Smooth muscle cell (in vitro differentiated cells): ENCODE measurements around the gene YEATS2. TPM values are rescaled to one million over a fixed set of nuclear protein-coding genes. Genes with fewer than 3 reads are reported as not detected.
"Not testable (repeated sequence)": the region's sequence is repeated elsewhere in the genome, so short reads cannot be mapped to it uniquely, and the experiment has no call there.

ENCODE experiments used
- DNase-seq: peaks from one replicate; lab custom pipeline; 2025; ENCODE audit not compliant: unreplicated experiment; lab: John Stamatoyannopoulos, UW
- H2AFZ ChIP-seq: fragments of 200-600 bp; sonication (generic); 2 replicates; pipeline ENCODE4 v1.6.0; 2016; ENCODE audit warnings: antibody characterized with exemption, low read depth, mild to moderate bottlenecking
- H3F3A ChIP-seq: fragments of 200-600 bp; sonication (generic); 2 replicates; pipeline ENCODE4 v1.6.0; 2017; ENCODE audit warnings: antibody characterized with exemption, low read depth
- H3K27ac ChIP-seq: fragments of 200-600 bp; sonication (generic); 2 replicates; pipeline ENCODE4 v1.5.1; 2016; ENCODE audit warnings: low read depth, mild to moderate bottlenecking
- H3K27me3 ChIP-seq: fragments of 200-600 bp; sonication (generic); 2 replicates; pipeline ENCODE4 v1.6.1; 2016; ENCODE audit warnings: low read depth, mild to moderate bottlenecking
- H3K36me3 ChIP-seq: fragments of 200-600 bp; sonication (generic); 2 replicates; pipeline ENCODE4 v1.5.1; 2016; ENCODE audit warnings: low read depth
- H3K4me1 ChIP-seq: fragments of 200-600 bp; sonication (generic); 2 replicates; pipeline ENCODE4 v1.5.1; 2016; ENCODE audit warnings: low read depth
- H3K4me2 ChIP-seq: fragments of 200-600 bp; sonication (generic); 2 replicates; pipeline ENCODE4 v1.6.0; 2016; ENCODE audit warnings: mild to moderate bottlenecking
- H3K4me3 ChIP-seq: fragments of 200-600 bp; sonication (generic); 2 replicates; pipeline ENCODE4 v1.5.1; 2016; ENCODE audit warnings: mild to moderate bottlenecking
- H3K79me2 ChIP-seq: fragments of 200-600 bp; sonication (generic); 2 replicates; pipeline ENCODE4 v1.6.0; 2016; ENCODE audit warnings: low read depth, mild to moderate bottlenecking
- H3K9ac ChIP-seq: fragments of 200-600 bp; sonication (generic); 2 replicates; pipeline ENCODE4 v1.6.0; 2016; ENCODE audit warnings: low read depth
- H3K9me3 ChIP-seq: fragments of 200-600 bp; sonication (generic); replicated peaks from 2 replicates; pipeline ENCODE4 v1.5.1; 2016; ENCODE audit warnings: low read depth
- H4K20me1 ChIP-seq: fragments of 200-600 bp; sonication (generic); 2 replicates; pipeline ENCODE4 v1.6.0; 2016; ENCODE audit warnings: low read depth
- WGBS: methylation state at CpG from one replicate; pipeline ENCODE4 v1.1.7; 2016; ENCODE audit warnings: low lambda C conversion rate; 5-methylcytosine and 5-hydroxymethylcytosine counted together
- polyA plus RNA-seq: library from polyadenylated mRNA; unstranded; fragments of >200 nt; fragmentation: Nextera tagmentation; extraction: Ambion mirVana; gene quantifications from 2 replicates; pipeline ENCODE4 v1.2.1, GENCODE V29; 2016
- total RNA-seq: library from RNA; depleted of rRNA; stranded (reverse); fragments of >200 nt; gene quantifications from 2 replicates; pipeline ENCODE4 v1.2.3, GENCODE V29; 2014
- TF ChIP-seq, protein P1 (sequence below): fragments of 200-600 bp; sonication (generic); IDR thresholded peaks from 2 replicates; pipeline ENCODE4 v1.5.1; 2017; ENCODE audit warnings: borderline replicate concordance, mild to moderate bottlenecking, antibody characterized with exemption; ENCODE audit not compliant: insufficient read depth, poor library complexity, severe bottlenecking

The YEATS2 gene
- total and polyA plus RNA-seq, 2 experiments from 2014 or later = 19.9 to 30.4 TPM

DNA sequence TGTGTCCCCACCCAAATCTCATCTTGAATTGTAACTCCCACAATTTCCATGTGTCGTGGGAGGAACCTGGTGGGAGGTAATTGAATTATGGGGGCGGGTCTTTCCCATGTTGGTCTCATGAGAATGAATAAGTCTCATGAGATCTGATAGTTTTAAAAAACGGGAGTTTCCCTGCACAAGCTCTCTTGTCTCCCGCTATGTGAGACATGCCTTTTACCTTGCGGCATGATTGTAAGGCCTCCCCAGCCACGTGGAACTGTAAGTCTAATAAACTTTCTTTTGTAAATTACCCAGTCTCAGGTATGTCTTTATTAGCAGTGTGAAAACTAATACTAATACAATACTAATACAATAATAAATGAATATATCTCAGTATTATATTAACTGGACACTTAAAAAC is 9.9 kb upstream of the YEATS2 start:
- H3K9ac ChIP-seq = no peak overlapping the region
- H3K27ac ChIP-seq = no peak overlapping the region
- no peak for DNase-seq
- H3K4me2 ChIP-seq = no peak overlapping the region
- no peaks in the 10 kb centered on the region for H3K9me3 ChIP-seq
- H3F3A ChIP-seq = no peaks in the 10 kb centered on the region
- WGBS = 92% methylated on average over 6 of the region's 6 CpGs
- H3K79me2 ChIP-seq = no peaks in the 10 kb centered on the region
- no peaks in the 10 kb centered on the region for H3K27me3 ChIP-seq
- TF ChIP-seq, protein P1, sequence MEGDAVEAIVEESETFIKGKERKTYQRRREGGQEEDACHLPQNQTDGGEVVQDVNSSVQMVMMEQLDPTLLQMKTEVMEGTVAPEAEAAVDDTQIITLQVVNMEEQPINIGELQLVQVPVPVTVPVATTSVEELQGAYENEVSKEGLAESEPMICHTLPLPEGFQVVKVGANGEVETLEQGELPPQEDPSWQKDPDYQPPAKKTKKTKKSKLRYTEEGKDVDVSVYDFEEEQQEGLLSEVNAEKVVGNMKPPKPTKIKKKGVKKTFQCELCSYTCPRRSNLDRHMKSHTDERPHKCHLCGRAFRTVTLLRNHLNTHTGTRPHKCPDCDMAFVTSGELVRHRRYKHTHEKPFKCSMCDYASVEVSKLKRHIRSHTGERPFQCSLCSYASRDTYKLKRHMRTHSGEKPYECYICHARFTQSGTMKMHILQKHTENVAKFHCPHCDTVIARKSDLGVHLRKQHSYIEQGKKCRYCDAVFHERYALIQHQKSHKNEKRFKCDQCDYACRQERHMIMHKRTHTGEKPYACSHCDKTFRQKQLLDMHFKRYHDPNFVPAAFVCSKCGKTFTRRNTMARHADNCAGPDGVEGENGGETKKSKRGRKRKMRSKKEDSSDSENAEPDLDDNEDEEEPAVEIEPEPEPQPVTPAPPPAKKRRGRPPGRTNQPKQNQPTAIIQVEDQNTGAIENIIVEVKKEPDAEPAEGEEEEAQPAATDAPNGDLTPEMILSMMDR = no peak
- no peak overlapping the region for H3K4me3 ChIP-seq
- H2AFZ ChIP-seq = no peak overlapping the region
- no peaks in the 10 kb centered on the region for H3K4me1 ChIP-seq
- no peaks in the 10 kb centered on the region for H4K20me1 ChIP-seq
- no peaks in the 10 kb centered on the region for H3K36me3 ChIP-seq

DNA sequence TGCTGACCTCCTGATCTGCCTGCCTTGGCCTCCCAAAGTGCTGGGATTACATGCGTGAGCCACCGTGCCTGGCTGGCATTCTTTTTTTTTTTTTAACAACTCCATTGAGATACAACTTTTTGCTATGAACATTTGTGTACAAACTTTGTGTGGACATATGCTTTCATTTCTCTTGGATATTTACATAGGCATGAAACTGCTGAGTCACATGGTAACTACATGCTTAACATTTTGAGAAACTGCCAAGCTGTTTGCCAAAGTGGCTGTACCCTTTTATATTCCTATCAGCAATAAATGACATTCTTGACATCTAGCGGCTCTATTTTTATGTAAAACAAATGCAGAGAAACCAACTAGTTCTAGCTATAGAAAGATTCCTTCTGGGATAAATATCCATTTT is 8.7 kb upstream of the YEATS2 start:
- Histone ChIP-seq H3K9ac (no peak overlapping the region), H3K4me1 (no peaks in the 10 kb centered on the region), H3K27ac (no peak overlapping the region), H3K79me2 (no peaks in the 10 kb centered on the region), H3K36me3 (no peaks in the 10 kb centered on the region), H3K4me3 (no peak overlapping the region), H4K20me1 (no peaks in the 10 kb centered on the region), H3F3A (no peaks in the 10 kb centered on the region), H3K27me3 (no peaks in the 10 kb centered on the region), H3K9me3 (no peaks in the 10 kb centered on the region), H2AFZ (no peak overlapping the region), H3K4me2 (no peak overlapping the region)
- 93% methylated on average over 3 of the region's 3 CpGs for WGBS
- TF ChIP-seq, protein P1 = no peak
- DNase-seq = no peak

DNA sequence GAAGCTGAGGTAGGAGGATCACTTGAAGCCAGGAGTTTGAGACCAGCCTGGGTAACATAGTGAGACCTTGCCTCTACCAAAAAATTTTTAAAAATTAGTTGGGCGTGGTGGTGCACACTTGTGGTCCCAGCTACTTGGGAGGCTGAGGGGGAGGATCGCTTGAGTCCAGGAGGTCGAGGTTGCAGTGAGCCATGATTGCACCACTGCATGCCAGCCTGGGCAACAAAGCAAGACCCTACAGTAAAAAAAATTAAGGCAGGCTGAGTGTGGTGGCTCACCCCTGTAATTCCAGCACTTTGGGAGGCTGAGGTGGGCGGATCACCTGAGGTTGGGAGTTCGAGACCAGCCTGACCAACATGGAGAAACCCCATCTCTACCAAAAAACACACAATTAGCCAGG is 8.0 kb upstream of the YEATS2 start:
- not testable (repeated sequence) for H3K9me3 ChIP-seq, DNase-seq, H3K4me1 ChIP-seq, H3F3A ChIP-seq, H3K27ac ChIP-seq, H3K4me2 ChIP-seq, H3K36me3 ChIP-seq, H3K9ac ChIP-seq, H2AFZ ChIP-seq, H3K79me2 ChIP-seq, H3K27me3 ChIP-seq, H3K4me3 ChIP-seq, H4K20me1 ChIP-seq
- 100% methylated on average over 5 of the region's 5 CpGs for WGBS

DNA sequence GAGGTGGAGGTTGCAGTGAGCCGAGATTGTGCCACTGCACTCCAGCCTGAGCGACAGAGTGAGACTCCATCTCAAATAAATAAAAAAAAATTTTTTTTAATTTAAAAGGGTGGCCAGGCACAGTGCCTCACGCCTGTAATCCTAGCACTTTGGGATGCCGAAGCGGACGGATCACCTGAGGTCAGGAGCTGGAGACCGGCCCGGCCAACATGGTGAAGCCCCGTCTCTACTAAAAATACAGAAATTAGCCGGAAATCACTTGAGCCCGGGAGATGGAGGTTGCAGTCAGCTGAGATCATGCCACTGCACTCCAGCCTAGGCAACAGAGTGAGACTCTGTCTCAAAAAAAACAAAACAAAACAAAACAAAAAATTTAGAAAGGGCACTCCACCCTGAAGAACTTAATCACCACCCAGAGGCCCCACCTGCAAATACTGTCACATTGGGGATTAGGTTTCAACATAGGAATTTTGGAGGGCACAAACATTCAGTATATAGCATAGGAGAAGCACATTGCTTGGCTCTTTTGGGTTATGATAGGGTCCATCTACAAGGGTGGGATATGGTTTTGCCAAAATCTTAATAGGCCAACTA is 7.1 kb upstream of the YEATS2 start:
- Histone ChIP-seq H3K4me2 (no peak overlapping the region), H2AFZ (no peak overlapping the region), H3K27me3 (no peaks in the 10 kb centered on the region), H4K20me1 (no peaks in the 10 kb centered on the region), H3K27ac (no peak overlapping the region), H3K79me2 (no peaks in the 10 kb centered on the region), H3K4me1 (no peaks in the 10 kb centered on the region), H3K36me3 (no peaks in the 10 kb centered on the region), H3K4me3 (no peak overlapping the region), H3K9ac (no peak overlapping the region), H3K9me3 (no peaks in the 10 kb centered on the region), H3F3A (no peaks in the 10 kb centered on the region)
- WGBS = 97% methylated on average over 11 of the region's 11 CpGs
- TF ChIP-seq, protein P1 = no peak
- no peak for DNase-seq
